NCI-H2081 treated with DMSO at 0.1 percent for 48 hours (cell line): ENCODE data around the gene TMCC1.
"Not testable (repeated sequence)": the region's sequence is repeated elsewhere in the genome, so short reads cannot be mapped to it uniquely, and the experiment has no call there.

ENCODE experiments used
- DNase-seq: peaks from one replicate; lab custom pipeline; 2025; lab: John Stamatoyannopoulos, UW

The TMCC1 gene

DNA sequence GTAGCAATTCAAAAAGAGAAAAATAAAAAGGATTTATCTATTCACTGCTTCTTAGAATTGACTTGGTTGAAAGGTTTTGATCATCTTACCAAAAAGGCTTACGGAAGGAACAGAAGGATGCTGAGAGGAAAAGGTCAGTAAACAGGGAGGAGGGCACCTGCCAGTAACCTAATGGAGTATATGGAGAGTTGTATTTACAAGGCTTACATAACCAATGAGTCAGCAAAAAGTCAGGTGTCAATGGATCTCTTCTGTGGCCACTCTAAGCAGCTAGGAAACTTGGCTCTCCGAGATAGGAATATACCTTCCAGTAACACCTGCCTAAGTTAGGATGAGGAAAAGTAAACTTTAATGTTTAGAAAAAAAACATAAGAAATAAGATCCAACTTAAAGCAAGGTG is 206.6 kb downstream of the TMCC1 start:
- peak; percentile 67 for DNase-seq

DNA sequence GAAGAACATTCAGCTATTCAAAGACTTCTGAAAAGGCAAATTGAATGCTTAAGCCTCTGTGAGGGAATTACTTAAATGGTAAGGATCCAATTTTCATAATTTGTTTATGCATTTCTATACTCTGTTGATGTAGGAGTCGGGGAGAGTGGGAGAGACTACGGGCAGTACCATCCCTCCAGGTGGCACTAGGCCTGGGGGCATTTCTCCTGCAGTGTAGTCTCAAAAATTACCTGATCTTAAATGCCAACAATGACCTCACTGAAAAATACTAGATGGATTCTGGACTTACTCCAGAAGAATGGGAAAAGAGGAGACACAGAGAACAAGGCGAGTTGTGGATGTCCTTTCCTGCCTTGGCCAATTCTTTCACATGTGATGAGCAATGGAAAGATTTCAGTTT is 209.2 kb downstream of the TMCC1 start:
- DNase-seq = no peak

DNA sequence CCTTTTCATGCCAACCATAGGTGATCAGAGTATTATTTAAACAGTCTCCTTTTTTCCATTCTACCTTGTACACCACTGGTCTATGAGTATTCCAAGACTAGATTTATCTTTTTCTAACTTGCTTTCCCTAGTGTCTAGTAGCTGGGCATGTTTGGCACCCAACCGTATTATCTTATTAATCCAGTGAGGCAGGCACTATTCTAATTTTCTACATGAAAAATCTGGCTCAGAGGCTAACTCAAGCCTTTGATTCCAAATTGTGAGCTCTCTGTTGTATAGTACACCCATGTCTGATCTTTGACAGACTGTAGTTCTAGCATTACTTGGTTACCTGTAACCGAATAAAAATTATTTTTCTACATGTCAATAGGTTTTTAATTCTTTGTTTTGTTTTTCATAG is 210.3 kb downstream of the TMCC1 start:
- DNase-seq = no peak

DNA sequence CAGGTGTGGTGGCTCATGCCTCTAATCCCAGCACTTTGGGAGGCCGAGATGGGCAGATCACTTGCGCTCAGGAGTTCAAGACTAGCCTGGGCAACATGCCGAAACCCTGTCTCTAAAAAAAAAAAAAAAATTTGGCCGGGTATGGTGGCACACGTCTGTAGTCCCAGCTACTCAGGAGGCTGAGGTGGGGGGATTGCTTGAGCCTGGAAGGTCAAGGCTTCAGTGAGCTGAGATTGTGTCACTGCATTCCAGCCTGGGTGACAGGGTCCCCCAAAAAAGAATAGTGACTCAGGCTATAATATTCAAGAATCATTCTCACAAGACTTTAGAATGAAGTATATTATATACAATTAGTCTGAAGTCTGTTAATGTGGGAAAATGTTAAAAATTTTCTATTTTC is 216.5 kb downstream of the TMCC1 start:
- no peak for DNase-seq

DNA sequence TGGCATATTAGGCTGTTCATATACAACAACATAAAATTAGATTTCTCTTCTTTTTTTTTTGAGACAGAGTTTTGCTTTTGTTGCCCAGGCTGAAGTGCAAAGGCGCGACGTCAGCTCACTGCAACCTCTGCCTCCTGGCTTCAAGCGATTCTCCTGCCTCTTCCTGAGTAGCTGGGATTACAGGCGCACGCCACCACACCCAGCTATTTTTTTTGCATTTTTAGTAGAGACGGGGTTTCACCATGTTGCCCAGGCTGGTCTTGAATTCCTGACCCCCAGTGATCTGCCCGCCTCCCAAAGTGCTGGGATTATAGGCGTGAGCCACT is 218.8 kb downstream of the TMCC1 start:
- not testable (repeated sequence) for DNase-seq

DNA sequence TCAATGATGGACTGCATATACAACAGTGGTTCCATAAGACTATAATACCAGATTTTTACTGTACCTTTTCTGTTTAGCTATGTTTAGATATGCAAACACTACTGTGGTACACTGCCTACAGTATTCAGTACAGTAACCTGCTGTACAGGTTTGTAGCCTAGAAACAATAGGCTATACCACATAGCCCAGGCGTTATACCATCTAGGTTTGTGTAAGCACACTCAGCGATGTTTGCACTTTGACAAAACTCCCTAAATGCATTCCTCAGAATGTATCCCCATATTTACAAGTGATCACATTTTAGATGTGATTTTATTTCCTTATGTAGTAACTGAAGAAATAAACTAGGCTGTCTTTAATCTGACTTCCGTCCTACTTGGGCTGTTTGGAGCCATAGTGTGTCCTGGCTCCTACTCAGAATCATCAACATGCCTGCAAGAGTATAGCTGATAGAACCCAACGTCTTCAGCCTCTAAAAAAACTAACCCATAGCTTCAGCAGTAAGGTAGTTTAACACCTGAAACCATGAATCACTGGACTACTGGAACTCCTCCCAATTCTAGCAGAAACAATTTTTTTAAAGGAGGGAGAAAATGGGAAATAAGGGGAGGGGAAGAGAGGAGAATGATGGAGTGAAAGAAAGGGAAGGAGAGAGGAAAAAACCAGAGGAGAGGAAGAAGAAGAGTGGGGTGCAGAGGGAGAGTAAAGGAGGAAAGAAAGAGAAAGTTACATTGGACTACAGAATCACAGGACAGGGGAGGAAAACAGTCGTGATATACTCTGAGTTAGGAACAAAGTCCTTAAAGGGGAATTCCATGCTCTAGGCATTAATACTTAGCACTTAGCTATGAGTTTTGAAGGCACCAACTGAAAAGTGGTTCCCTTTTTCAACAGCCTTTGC is 219.4 kb downstream of the TMCC1 start:
- no peak for DNase-seq

DNA sequence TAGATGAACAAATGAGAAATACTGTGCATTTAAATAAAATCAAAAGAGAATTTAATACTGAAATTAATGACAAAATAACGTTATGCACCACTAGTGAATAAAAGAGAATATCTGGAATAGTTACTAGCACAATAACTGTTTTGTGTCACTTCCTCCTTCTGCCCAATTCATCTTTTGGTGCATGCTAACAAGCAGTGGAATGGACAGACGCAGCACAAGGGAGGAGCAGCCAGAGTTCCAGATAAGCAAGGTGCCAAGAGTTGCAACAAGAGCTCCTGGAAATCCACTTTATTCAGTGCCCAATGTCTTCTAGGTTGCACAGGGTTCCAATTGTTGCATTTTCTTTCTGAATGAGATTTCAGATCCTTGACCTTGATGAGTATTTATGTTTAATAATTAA is 220.5 kb downstream of the TMCC1 start:
- DNase-seq = no peak

DNA sequence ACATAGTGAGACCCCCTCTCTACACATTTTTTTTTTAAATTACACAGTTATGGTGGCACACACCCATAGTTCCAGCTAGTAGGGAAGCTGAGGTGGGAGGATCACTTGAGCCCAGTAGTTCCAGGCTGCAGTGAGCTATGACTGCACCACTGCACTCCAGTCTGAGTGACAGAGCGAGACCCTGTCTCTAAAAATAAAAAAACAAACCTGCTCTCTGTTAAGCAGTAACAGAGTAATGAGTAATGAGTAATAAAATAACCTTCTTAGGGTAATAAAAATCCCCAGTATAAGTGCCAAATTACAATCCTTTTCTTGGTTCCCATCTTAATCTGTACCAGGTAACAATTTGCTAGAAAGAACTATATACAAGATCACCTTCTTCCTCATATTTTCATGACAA is 221.1 kb downstream of the TMCC1 start:
- no peak for DNase-seq

DNA sequence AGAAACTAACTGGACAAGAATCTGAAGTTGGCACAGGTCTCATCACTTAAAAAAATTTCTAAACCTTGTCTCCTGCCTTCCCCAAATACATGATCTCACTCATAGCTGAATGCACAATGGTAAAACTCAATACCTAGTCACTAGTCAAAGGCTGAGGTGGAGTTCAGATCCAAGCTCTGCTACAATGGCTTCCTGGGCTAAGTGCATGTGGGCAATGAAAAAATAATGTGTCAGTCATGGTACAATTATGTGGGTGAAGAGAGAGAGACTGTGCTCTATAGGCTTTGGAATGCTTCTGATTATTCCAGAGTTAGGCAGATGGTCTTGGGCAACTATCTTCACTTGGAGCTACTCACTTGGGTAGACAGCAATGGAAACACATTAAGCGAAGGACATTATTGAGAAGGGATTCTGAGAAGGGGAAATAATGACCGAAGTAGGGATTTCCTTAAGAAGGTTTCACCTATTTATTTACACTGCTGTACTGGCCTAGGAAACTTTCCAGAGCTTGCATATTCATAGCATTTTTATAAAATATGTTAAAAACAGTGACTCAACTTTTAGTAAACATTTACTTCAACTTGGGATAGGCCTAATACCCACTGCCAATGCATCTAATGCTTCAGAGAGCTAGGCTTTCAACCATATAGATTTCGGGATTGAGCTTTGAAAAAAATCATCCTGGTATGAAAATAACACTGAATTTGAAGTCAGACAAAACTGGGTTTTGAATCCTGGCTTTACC is 228.3 kb downstream of the TMCC1 start:
- no peak for DNase-seq

DNA sequence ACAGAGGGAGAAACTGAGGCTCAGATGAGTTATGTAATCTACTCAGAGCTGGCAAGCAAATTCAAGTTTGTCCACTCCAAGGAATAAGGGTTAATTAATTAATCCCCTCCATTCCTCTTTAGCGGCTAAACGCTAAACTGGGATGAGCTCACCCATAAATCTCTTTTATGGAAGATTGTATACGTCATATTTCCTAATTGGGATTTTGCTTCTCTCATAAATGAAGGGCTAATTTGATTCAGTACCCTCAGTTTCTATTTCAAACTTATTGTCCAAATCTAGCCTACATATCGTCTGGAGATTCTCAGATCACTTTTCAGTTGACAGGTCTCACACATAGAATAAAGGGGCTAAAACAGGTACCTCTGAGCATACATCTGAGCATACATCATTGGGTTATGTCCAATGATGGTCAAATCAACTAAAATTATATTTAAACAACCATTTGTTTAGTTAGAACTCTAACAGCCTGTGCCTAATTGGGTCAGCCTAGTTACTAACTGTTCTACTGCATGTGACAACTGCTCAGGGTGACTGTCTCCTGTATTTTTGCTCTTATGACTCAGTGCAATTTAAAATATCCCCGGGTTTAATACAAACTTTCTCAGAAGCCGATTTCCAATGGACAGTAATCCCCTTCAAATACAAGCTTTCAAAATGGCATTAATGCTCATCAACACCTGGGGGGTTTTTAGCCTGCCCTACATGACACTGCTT is 229.4 kb downstream of the TMCC1 start:
- DNase-seq = no peak

DNA sequence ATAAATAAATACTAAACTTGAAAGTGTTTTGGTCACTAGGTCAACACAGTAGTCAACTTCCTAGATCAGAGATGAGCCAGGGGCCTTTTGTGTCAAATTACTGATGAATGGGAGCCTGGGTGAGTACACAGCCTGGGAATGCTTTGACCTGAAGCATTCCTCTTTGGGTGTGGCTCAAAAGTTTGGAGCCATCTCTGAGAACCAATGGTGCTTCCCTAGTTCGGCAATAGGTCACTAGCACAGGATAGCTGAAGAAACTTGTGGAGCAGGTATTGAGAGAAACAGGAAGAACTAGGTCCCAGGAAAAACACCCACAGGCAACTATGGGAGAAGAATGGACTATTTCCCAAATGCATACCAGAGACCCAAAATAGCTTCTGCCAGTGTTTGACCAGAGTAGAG is 230.5 kb downstream of the TMCC1 start:
- no peak for DNase-seq

DNA sequence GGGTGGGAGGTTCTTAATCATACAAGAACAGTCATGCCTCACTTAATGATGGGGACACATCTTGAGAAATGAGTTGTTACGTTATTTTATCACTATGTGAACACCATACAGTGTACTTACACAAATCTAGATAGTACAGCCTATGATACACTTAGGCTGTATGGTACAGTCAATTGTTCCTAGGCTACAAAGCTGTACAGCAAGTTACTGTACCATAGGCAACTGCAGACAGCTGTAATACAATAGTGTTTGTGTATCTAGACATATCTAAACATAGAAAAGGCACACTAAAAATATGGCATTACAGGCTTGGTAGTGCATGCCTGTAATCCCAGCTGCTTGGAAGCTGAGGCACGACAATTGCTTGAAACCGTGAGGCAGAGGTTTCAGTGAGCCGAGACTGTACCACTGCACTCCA is 231.3 kb downstream of the TMCC1 start:
- no peak for DNase-seq

DNA sequence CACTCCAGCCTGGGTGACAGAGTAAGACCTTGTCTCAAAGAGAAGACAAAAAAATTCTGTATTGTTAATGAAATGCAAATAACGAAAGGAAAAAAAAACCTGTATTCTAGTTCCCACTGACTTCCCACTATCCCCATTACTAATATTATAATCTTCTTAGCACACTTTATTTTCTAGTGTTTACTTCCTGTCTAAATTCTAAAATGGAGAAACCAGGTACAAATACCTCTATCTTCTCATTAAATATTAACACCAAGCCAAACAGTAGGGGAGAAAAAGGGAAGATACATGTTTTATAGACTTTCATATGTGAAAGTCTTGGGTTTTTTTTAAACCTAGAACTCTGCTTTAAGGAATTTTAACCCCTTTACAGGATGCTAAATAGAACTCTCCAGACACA is 231.7 kb downstream of the TMCC1 start:
- DNase-seq = no peak

DNA sequence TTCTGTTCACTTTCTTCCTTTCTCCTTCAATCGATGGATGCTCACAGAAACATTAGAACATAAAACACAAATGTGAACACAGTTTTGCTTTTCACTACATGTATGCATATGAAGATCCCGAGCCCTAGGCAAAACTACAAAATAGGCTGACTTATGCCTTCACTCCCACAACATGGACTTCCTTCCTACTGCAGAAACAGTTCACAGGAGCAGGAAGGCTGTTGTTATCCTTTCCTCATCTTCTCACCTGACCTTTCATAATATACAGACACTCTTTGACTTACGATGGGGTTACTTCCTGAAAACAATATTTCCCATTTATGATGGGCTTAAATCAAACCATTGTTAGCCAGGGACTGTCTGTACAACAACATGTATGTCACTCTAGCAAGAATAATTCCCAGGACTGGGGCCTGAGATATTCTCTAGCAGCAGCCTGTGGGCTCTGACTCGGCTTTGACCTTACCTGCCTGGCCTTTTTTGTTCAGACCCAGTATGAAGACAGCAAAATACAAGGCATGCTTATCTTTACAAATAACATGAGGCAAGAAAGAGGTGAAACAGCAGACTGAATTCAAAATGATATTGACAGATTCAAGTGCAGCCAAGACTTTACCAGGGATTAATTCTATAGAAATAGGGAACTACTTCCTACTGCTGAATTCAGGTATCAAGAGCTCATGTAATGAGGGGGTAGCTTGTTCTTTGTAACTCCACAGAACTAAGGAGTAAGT is 235.2 kb downstream of the TMCC1 start:
- DNase-seq = no peak

DNA sequence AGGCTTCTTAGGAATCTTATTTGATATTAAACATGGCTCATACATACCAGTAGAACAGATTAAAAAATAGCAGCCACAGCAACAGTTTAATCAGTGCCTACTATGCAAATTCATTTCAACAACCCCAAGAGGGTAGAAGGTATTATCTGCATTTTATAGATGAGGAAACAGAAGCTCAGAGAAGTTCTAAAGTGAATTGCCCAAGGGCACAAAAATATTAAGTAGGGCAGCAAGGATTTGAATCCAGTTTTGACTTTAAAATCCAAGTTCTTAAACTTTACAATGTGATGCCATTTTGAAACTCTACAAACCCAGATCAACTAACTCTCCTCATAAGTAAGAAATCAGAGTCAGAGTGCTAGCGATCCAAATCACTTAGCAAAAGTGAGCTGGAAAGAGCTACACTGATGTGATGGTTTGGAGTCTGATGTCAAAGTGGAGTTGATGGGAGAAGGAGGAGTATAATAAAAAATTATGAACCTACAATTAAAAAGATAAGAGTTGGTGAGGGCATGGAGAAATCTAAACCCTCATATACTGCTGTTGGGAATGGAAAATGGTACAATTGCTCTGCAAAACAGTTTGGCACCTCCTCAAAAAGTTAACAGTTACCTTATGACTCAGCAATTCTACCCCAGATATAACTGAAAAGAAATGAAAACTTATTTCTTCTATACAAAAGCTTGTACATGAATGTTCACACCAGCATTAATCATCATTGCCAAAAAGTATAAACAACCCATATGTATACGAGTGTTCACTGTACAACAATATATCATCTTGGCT is 236.1 kb downstream of the TMCC1 start:
- DNase-seq = no peak

DNA sequence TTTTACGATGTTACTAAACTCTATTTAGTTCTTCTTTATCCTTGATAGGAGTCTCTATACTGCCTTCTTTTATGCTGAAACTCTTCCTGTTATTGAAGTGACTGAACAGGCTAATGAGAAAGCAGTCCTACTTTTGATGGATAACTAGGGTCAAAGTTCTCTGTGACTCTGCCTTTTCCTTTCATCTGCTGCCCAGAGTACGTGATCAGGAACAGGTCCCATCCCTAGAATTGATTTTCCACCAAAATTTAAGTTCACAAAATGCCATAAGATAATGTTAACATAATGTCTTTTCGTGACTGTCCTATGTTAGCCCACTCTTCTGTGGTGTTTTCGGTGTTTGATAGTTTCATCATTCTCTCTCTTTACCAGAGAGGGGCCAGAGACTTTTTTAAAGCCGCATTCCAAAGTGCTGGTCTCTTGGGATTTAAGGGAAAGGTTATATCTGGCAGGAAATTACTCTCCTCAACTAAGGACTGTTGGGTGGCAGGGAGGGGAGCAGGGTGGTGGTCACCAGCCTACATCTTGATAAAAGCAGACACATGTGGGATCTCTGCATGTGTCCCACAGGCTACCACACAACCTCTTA is 236.8 kb downstream of the TMCC1 start:
- no peak for DNase-seq

DNA sequence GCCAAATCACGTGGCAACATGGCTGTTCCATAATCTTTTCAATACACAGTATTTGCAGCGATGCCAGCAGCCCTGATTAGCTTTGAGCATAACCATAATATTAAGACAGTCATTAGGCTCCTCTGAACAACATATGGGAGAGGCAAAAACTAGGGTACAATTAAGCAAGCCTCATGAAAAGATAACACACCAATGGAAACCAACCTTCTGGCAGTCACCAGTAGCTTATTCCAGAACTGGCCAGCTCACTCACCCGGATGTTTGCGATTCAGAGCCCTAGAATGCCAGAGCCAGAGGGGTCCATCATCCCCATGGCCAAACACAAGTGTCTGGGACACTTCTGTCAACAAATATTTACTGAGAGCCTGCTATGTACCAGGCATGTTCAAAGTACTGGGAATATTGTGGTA is 238.2 kb downstream of the TMCC1 start:
- DNase-seq = no peak

DNA sequence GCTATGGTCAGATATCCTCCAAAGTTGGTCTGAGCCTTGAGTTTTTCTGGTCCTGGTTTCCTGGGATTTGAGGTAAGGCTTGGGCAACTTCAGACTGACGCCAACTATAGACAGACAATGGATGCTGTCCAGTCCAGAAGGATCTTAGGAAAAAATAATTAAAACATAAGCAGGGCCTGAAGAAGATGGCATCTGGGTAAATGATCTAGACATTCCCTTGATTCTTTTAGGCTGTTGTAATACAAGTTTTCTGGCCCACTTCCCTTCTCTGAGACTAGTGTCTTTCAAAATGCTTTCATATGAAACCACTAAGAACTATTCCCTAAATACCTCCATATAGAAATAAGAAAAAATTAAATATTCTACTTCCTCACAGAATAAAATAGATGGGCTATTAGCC is 239.4 kb downstream of the TMCC1 start:
- DNase-seq = no peak

DNA sequence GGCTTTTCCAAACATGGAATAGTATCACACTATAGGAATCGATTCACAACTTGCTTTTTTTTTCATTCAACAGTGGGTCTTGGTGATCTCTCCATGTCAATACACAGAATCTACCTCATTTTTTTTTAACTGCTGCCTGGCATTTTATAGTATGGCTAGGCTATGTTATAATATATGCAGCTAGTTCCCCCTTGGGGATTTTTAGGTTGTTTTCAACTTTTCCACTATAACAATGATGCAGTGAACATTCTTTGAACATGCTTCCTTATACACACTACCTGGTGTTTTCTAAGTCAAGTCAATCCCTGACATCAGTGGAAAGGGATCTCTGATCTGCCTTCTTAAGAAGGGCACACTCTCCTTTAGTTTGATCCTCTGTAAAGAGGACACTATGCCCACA is 240.5 kb downstream of the TMCC1 start:
- DNase-seq = no peak

DNA sequence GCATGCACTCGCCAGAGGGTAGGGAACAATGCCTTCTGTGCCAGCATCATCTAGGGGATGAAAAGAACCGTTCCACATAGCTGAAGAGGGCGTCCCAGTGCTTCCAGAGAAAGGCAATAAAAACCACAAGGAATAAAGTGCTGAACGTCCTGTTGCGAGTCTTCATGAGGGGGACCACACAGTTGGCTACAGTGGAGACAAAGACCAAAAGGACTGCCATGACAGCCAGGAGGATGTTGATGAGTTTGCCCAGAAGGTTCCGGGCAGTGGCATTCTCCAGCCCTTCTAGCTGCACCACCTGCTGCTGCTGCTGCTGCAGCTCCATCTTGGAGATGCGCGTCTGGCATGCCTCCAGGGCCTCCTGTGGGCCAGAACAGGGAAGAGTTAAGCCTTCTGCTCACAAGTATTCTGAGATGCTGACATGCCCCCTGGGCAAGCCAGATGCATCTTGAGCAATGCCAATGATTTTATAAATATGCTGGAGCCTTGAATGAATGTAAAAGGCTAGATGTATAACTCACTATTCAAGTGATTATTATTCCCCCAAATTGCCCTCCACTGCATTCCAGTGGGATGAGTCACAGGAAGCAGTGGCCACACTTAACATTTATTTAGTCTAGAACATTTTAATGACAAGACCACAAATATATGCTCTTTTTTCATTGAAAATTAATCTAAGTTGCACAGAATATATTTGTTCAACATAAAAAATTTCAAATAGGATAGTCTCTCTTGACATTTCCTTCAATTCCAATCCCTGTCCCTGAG is 241.9 kb downstream of the TMCC1 start:
- no peak for DNase-seq
